HCT116 (cell line): ENCODE data around the gene STRIP1. TPM values are rescaled to one million over a fixed set of nuclear protein-coding genes. Genes with fewer than 3 reads are reported as not detected.

Experiments
- ATAC-seq: fragments of 200-7000 bp; cut with Tn5 transposase; 2 replicates; pipeline ENCODE4 v1.9.1; 2020; ENCODE audit warnings: mild to moderate bottlenecking, moderate library complexity
- BruUV-seq: library from RNA; stranded (reverse); fragments of 400-500 nt; replicated peaks from 2 replicates; lab custom pipeline; 2021; lab: Mats Ljungman, UMichigan
- CTCF ChIA-PET: fragments of 300-600 bp; sonication (Branson Sonifier 250); formaldehyde crosslinking; loops from one replicate; lab custom pipeline; 2021; ENCODE audit warnings: antibody characterized with exemption; lab: Charles Lee
- POLR2A ChIA-PET: fragments of 300-600, 350-600 bp; sonication (Branson Sonifier 250); formaldehyde crosslinking; loops from one replicate; lab custom pipeline; 2021; ENCODE audit warnings: antibody characterized with exemption; lab: Charles Lee
- RAD21 ChIA-PET, 2 experiments: fragments of 300-600 bp; sonication (Branson Sonifier 250); formaldehyde crosslinking; loops; one replicate each; lab custom pipeline; 2023; ENCODE audit warnings: low total read pairs in 2 of 2; ENCODE audit not compliant: uncharacterized antibody in 2 of 2, unreplicated experiment in 2 of 2, low non-redundant PET in 1 of 2; lab: Charles Lee
- DNase-seq: peaks from one replicate; pipeline ENCODE4 v3.0.0-alpha.2; 2010; ENCODE audit warnings: low read depth, low spot score
- H2AFZ ChIP-seq: fragments of 200-600 bp; shearing (Covaris generic), sonication (generic); 2 replicates; pipeline ENCODE4 v1.6.1; 2017; ENCODE audit warnings: low read depth, mixed run types, mixed read lengths, antibody characterized with exemption, low read length; ENCODE audit not compliant: poor library complexity, severe bottlenecking
- H3K27ac ChIP-seq: 2 replicates; pipeline ENCODE4 v1.5.1; 2012; ENCODE audit warnings: low read depth, low read length
- H3K27me3 ChIP-seq: fragments of 200-600 bp; sonication (generic); 2 replicates; pipeline ENCODE4 v1.6.1; 2016; ENCODE audit warnings: mixed run types, low read length, mixed read lengths; ENCODE audit not compliant: insufficient read depth
- H3K36me3 ChIP-seq, 2 experiments: fragments of 200-500 bp in 1 of 2; fragments of 200-600 bp in 1 of 2; sonication (Bioruptor generic) in 1 of 2; sonication (generic) in 1 of 2; 2 replicates each; pipeline versions ENCODE4 v1.5.1 to v1.6.1; 2014 to 2016; ENCODE audit warnings: low read length in 2 of 2, inconsistent platforms in 1 of 2, mixed read lengths in 1 of 2, mixed run types in 1 of 2; ENCODE audit not compliant: insufficient read depth in 2 of 2, control insufficient read depth in 1 of 2
- H3K4me1 ChIP-seq, 2 experiments: fragments of 200-600 bp in 1 of 2; sonication (generic) in 1 of 2; 2 replicates each; pipeline versions ENCODE4 v1.5.1 to v1.6.1; 2012 to 2017; ENCODE audit warnings: low read length in 2 of 2, inconsistent platforms in 1 of 2, mild to moderate bottlenecking in 1 of 2, mixed read lengths in 1 of 2, mixed run types in 1 of 2, moderate library complexity in 1 of 2; ENCODE audit not compliant: insufficient read depth in 2 of 2, control insufficient read depth in 1 of 2
- H3K4me2 ChIP-seq: fragments of 200-600 bp; sonication (generic); 2 replicates; pipeline ENCODE4 v1.6.1; 2017; ENCODE audit warnings: mixed run types, low read length, mixed read lengths
- H3K4me3 ChIP-seq, 2 experiments: fragments of 200-600 bp in 1 of 2; sonication (generic) in 1 of 2; replicated peaks in 1 of 2; 2 replicates each; pipeline ENCODE4 v1.5.1; 2011 to 2016; ENCODE audit warnings: low read length in 2 of 2, control low read depth in 1 of 2, low read depth in 1 of 2, mild to moderate bottlenecking in 1 of 2, mixed read lengths in 1 of 2, mixed run types in 1 of 2
- H3K79me2 ChIP-seq: fragments of 200-600 bp; sonication (generic); 2 replicates; pipeline ENCODE4 v1.6.1; 2017; ENCODE audit warnings: mild to moderate bottlenecking, mixed run types, low read length, moderate library complexity, mixed read lengths; ENCODE audit not compliant: insufficient read depth
- H3K9ac ChIP-seq: fragments of 200-600 bp; sonication (generic); 2 replicates; pipeline ENCODE4 v1.6.1; 2016; ENCODE audit warnings: low read length, mixed read lengths
- H3K9me2 ChIP-seq: fragments of 200-600 bp; sonication (generic), shearing (Covaris generic); 2 replicates; pipeline ENCODE4 v1.6.1; 2017; ENCODE audit warnings: mixed run types, mild to moderate bottlenecking, moderate library complexity; ENCODE audit not compliant: insufficient read depth
- H3K9me3 ChIP-seq, 2 experiments: fragments of 200-500 bp in 1 of 2; fragments of 200-600 bp in 1 of 2; sonication (Bioruptor generic) in 1 of 2; sonication (generic) in 1 of 2; 2 replicates each; pipeline ENCODE4 v1.6.1; 2014 to 2017; ENCODE audit warnings: low read length in 2 of 2, mixed read lengths in 2 of 2, inconsistent platforms in 1 of 2, low read depth in 1 of 2, mild to moderate bottlenecking in 1 of 2, mixed run types in 1 of 2, moderate library complexity in 1 of 2; ENCODE audit not compliant: control insufficient read depth in 1 of 2, insufficient read depth in 1 of 2
- H4K20me1 ChIP-seq: fragments of 200-600 bp; sonication (generic), shearing (Covaris generic); 2 replicates; pipeline ENCODE4 v1.6.1; 2017; ENCODE audit warnings: mixed run types, mild to moderate bottlenecking, moderate library complexity; ENCODE audit not compliant: insufficient read depth
- CEBPB ChIP-seq: IDR thresholded peaks from 2 replicates; pipeline ENCODE4 v1.6.1; 2012; ENCODE audit warnings: low read depth
- CTCF ChIP-seq, 3 experiments: fragments of 200-600 bp in 1 of 3; sonication (generic) in 1 of 3; IDR thresholded peaks in 2 of 3; conservative IDR thresholded peaks in 1 of 3; 2 replicates each; pipeline ENCODE4 v1.5.1; 2012 to 2017; ENCODE audit warnings: low read depth in 2 of 3, low read length in 2 of 3, antibody characterized with exemption in 1 of 3, borderline replicate concordance in 1 of 3, control low read depth in 1 of 3, mild to moderate bottlenecking in 1 of 3, mixed read lengths in 1 of 3, mixed run types in 1 of 3, moderate library complexity in 1 of 3; ENCODE audit not compliant: insufficient read depth in 1 of 3
- RAD21 ChIP-seq: IDR thresholded peaks from 2 replicates; pipeline ENCODE4 v1.6.1; 2012; ENCODE audit warnings: low read depth, mild to moderate bottlenecking
- SRF ChIP-seq: IDR thresholded peaks from 2 replicates; pipeline ENCODE4 v1.6.1; 2012; ENCODE audit warnings: low read depth
- intact Hi-C: fragments of 100-400 bp; cut with micrococcal nuclease; formaldehyde crosslinking; loops from 2 replicates; pipeline ENCODE4 v1.10.0; 2022
- total RNA-seq: library from RNA; stranded (reverse); gene quantifications from one replicate; pipeline ENCODE4 v1.2.1, GENCODE V29; 2021; ENCODE audit not compliant: unreplicated experiment

Gene STRIP1
- total RNA-seq, 1 experiment from 2014 or later, result 33.5 TPM

DNA sequence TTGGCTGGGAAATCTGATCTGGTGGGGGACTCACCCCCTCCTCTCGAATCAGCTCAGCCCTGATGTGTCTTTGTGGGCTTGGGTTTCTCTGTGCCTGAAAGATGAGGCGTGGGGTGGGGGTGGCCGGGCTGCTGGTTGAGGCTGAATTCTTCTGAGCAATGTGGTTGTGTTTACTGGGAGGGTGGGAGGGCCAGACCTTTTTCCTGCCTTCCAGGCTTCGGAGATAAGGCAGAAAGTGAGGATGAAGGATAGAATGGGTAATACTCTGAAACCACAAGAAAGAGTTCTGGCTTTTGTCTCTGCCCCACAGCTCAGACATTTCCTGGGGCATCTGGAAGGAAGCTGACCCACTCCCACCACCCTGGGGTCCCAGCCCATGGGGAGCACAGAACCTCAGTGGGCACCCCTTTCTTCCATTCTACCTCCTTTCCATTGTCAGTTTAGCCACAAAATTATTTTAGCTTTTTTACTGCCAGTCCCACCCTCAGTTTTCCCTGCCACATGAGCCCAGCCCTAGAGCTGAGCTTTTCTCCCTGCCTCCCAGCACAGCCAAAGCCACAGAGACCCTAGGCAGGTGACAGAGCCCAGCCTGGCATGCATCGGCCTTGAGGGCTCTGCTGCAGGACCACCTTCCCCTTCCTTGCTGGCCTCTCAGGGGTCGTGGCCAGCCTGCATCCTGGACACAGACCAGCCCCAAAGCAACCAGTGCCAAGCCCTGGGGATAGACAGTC is 24.9 kb downstream of the STRIP1 start:
- no peaks in the 10 kb centered on the region for H4K20me1 ChIP-seq
- no peak overlapping the region for H2AFZ ChIP-seq
- CTCF ChIA-PET, result interaction anchor here (1.0 to 2.2 kb wide), 16 partner anchors 8 to 437 kb away, joined by 3 to 14 read pairs (median 4); partner anchors contain the start of genes AHCYL1, ALX3 and STRIP1

GRCh38 chr1:110060034-110060661 is 25.7 kb downstream of the STRIP1 start:
- no peak overlapping the region for H2AFZ ChIP-seq
- intact Hi-C loops, result no loop called here
- H3K9me3 ChIP-seq, result no peaks in the 10 kb centered on the region
- H3K27me3 ChIP-seq, result no peaks in the 10 kb centered on the region
- TF ChIP-seq CTCF (IDR thresholded peaks at IDR 0.05 in 2 of 3, conservative IDR thresholded peaks at IDR 0.05 in 1 of 3; ENCODE audit: borderline replicate concordance in 1 of 3, insufficient read depth in 1 of 3, low read depth in 2 of 3, low read length in 2 of 3) (peak; percentile 38 to 98 (median 95); a peak in 5 of 6 replicates), RAD21 (no peak), SRF (no peak)
- no peaks in the 10 kb centered on the region for H3K4me1 ChIP-seq
- H3K9ac ChIP-seq, result no peak overlapping the region
- ATAC-seq (peak; percentile 93), DNase-seq (no peak)
- no TSS peak for BruUV-seq
- peaks cover 12 to 14% of the 10 kb centered on the region in 2 experiments; a peak in 3 of 4 replicates for H3K36me3 ChIP-seq
- H3K4me2 ChIP-seq, result no peak overlapping the region
- H3K4me3 ChIP-seq, result no peak overlapping the region
- ChIA-PET RAD21 (no interaction called here), POLR2A (no interaction called here), CTCF (interaction anchor here (0.8 to 2.2 kb wide), 20 partner anchors 9 to 436 kb away, joined by 3 to 14 read pairs (median 4); partner anchors contain the start of genes AHCYL1, ALX3 and STRIP1)
- no peaks in the 10 kb centered on the region for H3K79me2 ChIP-seq
- no peaks in the 10 kb centered on the region for H4K20me1 ChIP-seq
- H3K27ac ChIP-seq, result no peak overlapping the region
- H3K9me2 ChIP-seq, result no peaks in the 10 kb centered on the region

More for the DNA sequence above, 24.9 kb downstream of the STRIP1 start:
- ChIA-PET RAD21 (no interaction called here), POLR2A (no interaction called here)
- no peak for TF ChIP-seq CEBPB
- no TSS peak for BruUV-seq
- no peaks in the 10 kb centered on the region for H3K27me3 ChIP-seq
- H3K9me2 ChIP-seq, result no peaks in the 10 kb centered on the region
- no peak overlapping the region for H3K27ac ChIP-seq
- no peak overlapping the region for H3K4me3 ChIP-seq
- DNase-seq, result no peak
- H3K79me2 ChIP-seq, result no peaks in the 10 kb centered on the region
- no peaks in the 10 kb centered on the region for H3K9me3 ChIP-seq
- H3K9ac ChIP-seq, result no peak overlapping the region
- no peak for ATAC-seq
- intact Hi-C loops, result no loop called here
- no peak overlapping the region for H3K4me2 ChIP-seq
- peaks cover 21 to 22% of the 10 kb centered on the region in 2 experiments; a peak in 3 of 4 replicates for H3K36me3 ChIP-seq
- no peaks in the 10 kb centered on the region for H3K4me1 ChIP-seq
